ENCODE data around the gene LMNB1. TPM values are rescaled to one million over a fixed set of nuclear protein-coding genes. Genes with fewer than 3 reads are reported as not detected.

LMNB1 gene
- total and polyA plus RNA-seq, 12 donors: 0.78 to 14.7 (median 1.4) TPM

GRCh38 chr5:126863402-126863801, 86.5 kb downstream of the LMNB1 start:
- DNase-seq: no peak
- intact Hi-C loops (cut with DNase I): no loop called here

GRCh38 chr5:126864042-126864688, 87.2 kb downstream of the LMNB1 start:
- no peaks in the 10 kb centered on the region for H3K27me3 ChIP-seq
- H3K9me3 ChIP-seq: no peaks in the 10 kb centered on the region
- H3K4me3 ChIP-seq: no peak overlapping the region
- H3K36me3 ChIP-seq: no peaks in the 10 kb centered on the region
- no peak overlapping the region for H3K27ac ChIP-seq
- H3K4me1 ChIP-seq: peaks cover 0 to 21% (median 5%) of the 10 kb centered on the region in 9 donors
- no peak for ATAC-seq
- intact Hi-C loops (cut with DNase I): no loop called here
- 95 to 96% methylated on average over 22 of the region's 22 CpGs for WGBS, 2 donors
- no peak for TF ChIP-seq CTCF (IDR thresholded peaks at IDR 0.05)
- no peak for DNase-seq

More at GRCh38 chr5:126863402-126863801, 86.5 kb downstream of the LMNB1 start:
- no peak for TF ChIP-seq CTCF (IDR thresholded peaks at IDR 0.05)
- WGBS, 2 donors: 96 to 98% methylated on average over 4 of the region's 4 CpGs
- Histone ChIP-seq H3K4me1 (peaks cover 0 to 13% (median 0%) of the 10 kb centered on the region in 9 donors), H3K27me3 (no peaks in the 10 kb centered on the region), H3K9me3 (no peaks in the 10 kb centered on the region), H3K36me3 (no peaks in the 10 kb centered on the region), H3K4me3 (no peak overlapping the region), H3K27ac (no peak overlapping the region)
- no peak for ATAC-seq

- TF ChIP-seq CTCF (IDR thresholded peaks at IDR 0.05): no peak
- DNase-seq (no peak), ATAC-seq (no peak)
- H3K4me3 ChIP-seq: no peak overlapping the region
- H3K9me3 ChIP-seq: no peaks in the 10 kb centered on the region
- H3K27ac ChIP-seq: no peak overlapping the region
- peaks cover 0 to 27% (median 5%) of the 10 kb centered on the region in 9 donors for H3K4me1 ChIP-seq
- H3K27me3 ChIP-seq: no peaks in the 10 kb centered on the region
- intact Hi-C loops (cut with DNase I): no loop called here
- H3K36me3 ChIP-seq: peaks cover 0 to 5% (median 0%) of the 10 kb centered on the region in 9 donors
- WGBS, 2 donors: 67 to 69% methylated on average over 3 of the region's 3 CpGs
Observed at GRCh38 chr5:126865299-126865698, 88.4 kb downstream of the LMNB1 start.

- no peak for TF ChIP-seq CTCF (IDR thresholded peaks at IDR 0.05)
- Histone ChIP-seq H3K4me3 (no peak overlapping the region), H3K27ac (no peak overlapping the region), H3K9me3 (no peaks in the 10 kb centered on the region), H3K36me3 (peaks cover 0 to 10% (median 0%) of the 10 kb centered on the region in 9 donors), H3K27me3 (no peaks in the 10 kb centered on the region), H3K4me1 (peaks cover 0 to 27% (median 5%) of the 10 kb centered on the region in 9 donors)
- peak in 1 of 2 donors; percentile 36 for DNase-seq
- ATAC-seq: peak in 6 of 8 donors; percentile 9 to 54 (median 29)
- intact Hi-C loops (cut with DNase I): no loop called here
- 59 to 67% methylated on average over 8 of the region's 8 CpGs for WGBS, 2 donors
Observed at GRCh38 chr5:126866851-126867636, 90.1 kb downstream of the LMNB1 start.
